ENCODE measurements around the gene NDUFV1. TPM values are rescaled to one million over a fixed set of nuclear protein-coding genes. Genes with fewer than 3 reads are reported as not detected.
"Not testable (repeated sequence)": the region's sequence is repeated elsewhere in the genome, so short reads cannot be mapped to it uniquely, and the experiment has no call there.

NDUFV1 gene
- total RNA-seq, 1 donor from 2014 or later = 182 TPM

- DNase-seq (ENCODE audit: low spot score in 2 of 2) (no peak), FAIRE-seq (no peak)
Observed at GRCh38 chr11:67648140-67648795, 41.5 kb downstream of the NDUFV1 start.

- DNase-seq (ENCODE audit: low spot score in 2 of 2) = no peak
- FAIRE-seq = no peak
Observed at GRCh38 chr11:67648796-67649613, 42.3 kb downstream of the NDUFV1 start.

DNA sequence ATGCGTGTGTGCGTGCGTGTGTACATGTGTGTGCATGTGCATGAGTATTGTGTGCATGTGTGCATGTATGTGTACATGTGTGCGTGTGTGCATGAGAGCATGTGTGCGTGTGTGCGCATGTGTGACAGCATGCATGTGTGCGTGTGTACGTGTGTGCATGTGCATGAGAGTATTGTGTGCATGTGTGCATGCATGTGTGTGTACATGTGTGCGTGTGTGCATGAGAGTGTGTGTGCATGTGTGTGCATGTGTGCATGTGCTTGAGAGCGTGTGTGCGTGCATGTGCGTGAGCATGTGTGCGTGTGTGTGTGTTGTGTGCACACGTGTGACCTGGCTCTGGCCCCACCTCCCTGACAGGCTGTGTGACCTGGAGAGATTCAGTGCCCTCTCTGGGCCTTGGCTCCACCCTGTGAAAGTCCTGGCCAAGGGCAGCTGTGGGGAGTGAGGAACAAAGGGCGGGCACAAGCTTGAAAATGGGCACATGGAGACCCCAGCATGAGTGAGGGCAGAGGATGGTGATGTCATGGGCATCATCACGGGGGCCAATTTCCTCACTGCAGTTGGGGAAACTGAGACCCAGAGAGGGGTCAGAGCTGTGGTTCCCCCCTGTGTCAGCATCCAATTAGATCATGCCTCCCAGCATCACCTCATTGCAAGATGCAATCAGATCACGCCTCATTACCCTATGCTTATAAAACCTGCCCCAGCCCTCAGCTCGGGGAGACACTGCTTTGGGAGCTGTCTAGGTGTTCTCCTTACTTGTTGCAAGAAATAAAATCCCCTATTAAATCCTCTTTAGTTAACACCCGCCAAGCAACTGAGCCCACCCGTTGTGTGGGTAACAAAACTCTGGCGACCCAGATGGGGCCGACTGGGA lies 43.1 kb downstream of the NDUFV1 start:
- FAIRE-seq (no peak), DNase-seq (ENCODE audit: low spot score in 2 of 2) (no peak)

DNA sequence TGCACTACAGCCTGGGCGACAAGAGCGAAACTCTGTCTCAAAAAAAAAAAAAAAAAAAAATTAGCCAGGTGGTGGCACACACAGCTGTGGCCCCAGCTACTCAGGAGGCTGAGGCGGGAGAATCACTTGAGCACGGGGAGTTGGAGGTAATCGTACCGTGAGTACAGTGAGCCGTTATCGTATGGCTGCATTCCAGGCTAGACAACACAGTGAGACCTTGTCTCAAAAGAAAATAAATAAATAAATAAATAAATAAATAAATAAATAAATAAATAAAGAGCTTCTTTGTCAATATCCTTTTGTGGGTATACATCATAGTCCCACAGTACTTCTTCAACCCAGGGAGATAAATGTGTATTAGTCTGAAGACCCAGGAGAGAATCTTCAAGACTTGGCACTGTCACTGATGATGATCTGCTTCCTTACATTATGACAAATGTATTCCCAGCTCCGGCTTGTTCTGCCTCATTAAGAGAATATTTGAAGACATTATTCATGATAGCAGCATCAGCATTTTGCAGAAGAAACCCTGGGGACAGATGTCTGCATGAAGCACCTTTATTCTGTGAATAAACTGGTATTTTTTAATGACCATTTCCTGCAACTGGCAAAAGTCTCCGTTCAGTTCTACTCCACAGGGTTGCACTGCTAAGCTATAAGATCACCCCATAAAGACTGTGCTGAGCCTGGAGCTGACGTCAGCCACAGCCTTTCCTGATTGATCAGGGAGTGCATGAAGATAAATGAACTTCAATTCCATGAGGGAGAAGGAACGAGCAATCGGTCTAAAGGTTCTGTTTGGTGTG lies 45.4 kb downstream of the NDUFV1 start:
- no peak for FAIRE-seq
- DNase-seq (ENCODE audit: low spot score in 2 of 2) = no peak

GRCh38 chr11:67652965-67653845 lies 46.5 kb downstream of the NDUFV1 start:
- FAIRE-seq = no peak
- DNase-seq (ENCODE audit: low spot score in 2 of 2) = no peak

DNA sequence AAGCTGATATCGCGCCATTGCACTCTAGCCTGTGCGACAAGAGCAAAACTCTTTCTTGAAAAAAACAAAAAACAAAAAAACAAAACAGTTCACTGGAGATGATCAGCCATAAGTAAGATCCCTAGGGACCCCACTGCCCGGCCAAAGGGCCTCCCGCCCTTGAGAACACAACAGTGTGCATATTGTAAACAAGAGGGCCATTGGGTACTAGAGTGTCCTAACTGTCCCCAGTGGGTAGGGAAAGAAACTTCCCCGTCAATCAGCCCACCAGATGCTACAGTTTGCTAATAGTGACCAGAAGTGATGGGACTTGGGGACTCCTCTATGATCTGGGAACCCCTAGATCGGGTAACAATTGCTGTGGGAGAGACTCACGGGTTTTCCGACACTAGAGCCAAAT lies 47.5 kb downstream of the NDUFV1 start:
- no peak for DNase-seq (ENCODE audit: low spot score in 2 of 2)
- FAIRE-seq = no peak

- no peak for DNase-seq (ENCODE audit: low spot score in 2 of 2)
- FAIRE-seq = no peak
Observed at GRCh38 chr11:67656278-67656922, 49.7 kb downstream of the NDUFV1 start.

DNA sequence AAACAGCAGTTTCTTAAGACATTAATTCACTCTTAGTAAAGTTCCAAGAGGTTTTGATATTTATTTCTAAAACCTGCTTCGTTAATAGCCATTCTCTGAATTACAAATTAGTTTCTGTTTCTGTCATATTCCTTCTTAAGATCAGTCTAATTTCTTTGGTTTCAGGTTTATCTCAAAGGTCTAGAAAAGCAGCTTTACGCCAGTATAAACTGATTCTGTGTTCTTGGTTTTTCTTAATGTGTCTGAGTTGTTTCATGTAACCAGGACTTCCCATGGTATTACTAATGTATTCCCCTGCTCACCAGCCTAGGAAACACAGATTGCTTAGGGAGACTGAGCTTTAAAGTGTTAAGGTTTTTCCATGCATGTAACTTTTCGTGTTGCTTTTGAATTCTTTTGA lies 50.6 kb downstream of the NDUFV1 start:
- no peak for FAIRE-seq
- DNase-seq (ENCODE audit: low spot score in 2 of 2) = no peak

DNA sequence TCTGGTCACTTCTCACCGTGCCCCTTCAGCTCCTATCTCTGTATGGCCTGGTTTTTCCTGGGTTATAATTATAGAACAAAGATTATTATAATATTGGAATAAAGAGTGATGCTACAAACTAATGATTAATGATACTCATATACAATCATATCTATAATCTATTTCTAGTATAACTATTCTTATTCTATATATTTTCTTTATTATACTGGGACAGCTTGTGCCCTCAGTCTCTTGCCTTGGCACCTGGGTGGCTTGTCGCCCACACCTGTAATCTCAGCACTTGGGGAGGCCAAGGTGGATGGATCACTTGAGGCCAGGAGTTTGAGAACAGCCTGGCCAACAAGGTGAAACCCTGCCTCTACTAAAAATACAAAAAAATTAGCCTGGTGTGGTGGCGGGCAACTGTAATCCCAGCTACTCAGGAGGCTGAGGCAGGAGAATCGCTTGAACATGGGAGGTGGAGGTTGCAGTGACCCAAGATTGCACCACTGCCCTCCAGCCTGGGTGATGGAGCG lies 53.0 kb downstream of the NDUFV1 start:
- DNase-seq (ENCODE audit: low spot score in 2 of 2); FAIRE-seq: not testable (repeated sequence)

- not testable (repeated sequence) for FAIRE-seq; DNase-seq (ENCODE audit: low spot score in 2 of 2)
Observed at GRCh38 chr11:67660752-67661151, 54.0 kb downstream of the NDUFV1 start.

Small RNA genes lying within 50 kb of the gene (small RNA-seq; reads per million reads assigned to genes)
- not detected for gene AP003385.3

Other genes with a start within 250 kb of the NDUFV1 start
- gene CLCF1, start 233.3 kb upstream of the NDUFV1 start, total RNA-seq = under 0.01 TPM
- 11.8 TPM for gene RAD9A, start 214.9 kb upstream of the NDUFV1 start, total RNA-seq
- 69.3 TPM for gene PPP1CA, start 205.1 kb upstream of the NDUFV1 start, total RNA-seq
- not detected for gene TBC1D10C, start 202.9 kb upstream of the NDUFV1 start, total RNA-seq
- gene CARNS1, start 191.3 kb upstream of the NDUFV1 start, total RNA-seq = under 0.01 TPM
- gene RPS6KB2, start 178.4 kb upstream of the NDUFV1 start, total RNA-seq = 15.1 TPM
- not detected for gene PTPRCAP, start 169.3 kb upstream of the NDUFV1 start, total RNA-seq
- 24.1 TPM for gene CORO1B, start 163.5 kb upstream of the NDUFV1 start, total RNA-seq
- gene GPR152, start 154.2 kb upstream of the NDUFV1 start, total RNA-seq = not detected
- gene CABP4, start 151.6 kb upstream of the NDUFV1 start, total RNA-seq = not detected
- gene TMEM134, start 137.7 kb upstream of the NDUFV1 start, total RNA-seq = 17.5 TPM
- 89.3 TPM for gene AIP, start 123.9 kb upstream of the NDUFV1 start, total RNA-seq
- 32.6 TPM for gene PITPNM1, start 101.6 kb upstream of the NDUFV1 start, total RNA-seq
- gene CDK2AP2, start 98.8 kb upstream of the NDUFV1 start, total RNA-seq = 4.9 TPM
- not detected for gene CABP2, start 83.5 kb upstream of the NDUFV1 start, total RNA-seq
- 206 TPM for gene GSTP1, start 23.1 kb upstream of the NDUFV1 start, total RNA-seq
- 1.2 TPM for gene NUDT8, start 23.0 kb downstream of the NDUFV1 start, total RNA-seq
- not detected for gene TBX10, start 32.8 kb downstream of the NDUFV1 start, total RNA-seq
- gene ACY3, start 43.8 kb downstream of the NDUFV1 start, total RNA-seq = not detected
- gene ALDH3B2, start 67.7 kb downstream of the NDUFV1 start, total RNA-seq = not detected

Data from frontal cortex (tissue), 4 donors.